Neural progenitor cell (in vitro differentiated cells): ENCODE measurements around the gene PRKCH.

Experiments used
- EZH2 ChIP-seq: fragments of 200-600 bp; sonication (generic); IDR thresholded peaks from 2 replicates; pipeline ENCODE4 v1.6.1; 2017; ENCODE audit warnings: antibody characterized with exemption, mild to moderate bottlenecking, moderate library complexity
- TF ChIP-seq, protein P1 (sequence below): fragments of 200-600 bp; sonication (generic); IDR thresholded peaks from 2 replicates; pipeline ENCODE4 v1.5.1; 2017; ENCODE audit warnings: antibody characterized with exemption, mild to moderate bottlenecking

DNA sequence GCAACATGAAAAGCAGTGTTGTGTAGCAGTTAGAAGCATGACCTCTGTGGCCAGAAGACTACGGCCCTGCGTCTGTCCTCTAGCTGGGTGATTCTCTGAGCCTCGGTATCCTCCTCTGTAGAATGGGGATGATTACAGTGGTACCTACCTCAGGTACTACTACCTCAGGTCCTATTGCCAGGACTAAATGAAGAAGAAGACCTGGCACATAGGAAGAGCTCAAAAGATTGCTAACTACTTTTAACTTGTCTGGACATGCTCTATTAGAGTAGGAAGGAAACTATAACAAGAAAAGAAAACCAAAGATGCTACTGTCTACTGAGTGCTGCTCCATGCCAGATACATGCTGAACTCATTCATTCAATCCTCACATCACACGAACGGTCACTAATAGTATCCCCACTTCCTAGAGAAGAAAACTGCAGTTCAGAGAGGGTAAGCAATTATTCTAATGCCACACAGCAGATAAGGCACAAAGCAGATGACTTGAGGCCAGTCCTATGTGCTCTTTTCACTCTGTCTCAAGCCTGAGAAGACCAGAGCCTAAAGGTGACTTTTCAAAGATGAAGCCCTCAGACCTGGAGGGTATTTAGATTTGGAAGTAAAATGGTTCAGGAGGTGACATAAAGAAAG is 265.8 kb downstream of the PRKCH start:
- no peak for TF ChIP-seq EZH2
- TF ChIP-seq, protein P1, sequence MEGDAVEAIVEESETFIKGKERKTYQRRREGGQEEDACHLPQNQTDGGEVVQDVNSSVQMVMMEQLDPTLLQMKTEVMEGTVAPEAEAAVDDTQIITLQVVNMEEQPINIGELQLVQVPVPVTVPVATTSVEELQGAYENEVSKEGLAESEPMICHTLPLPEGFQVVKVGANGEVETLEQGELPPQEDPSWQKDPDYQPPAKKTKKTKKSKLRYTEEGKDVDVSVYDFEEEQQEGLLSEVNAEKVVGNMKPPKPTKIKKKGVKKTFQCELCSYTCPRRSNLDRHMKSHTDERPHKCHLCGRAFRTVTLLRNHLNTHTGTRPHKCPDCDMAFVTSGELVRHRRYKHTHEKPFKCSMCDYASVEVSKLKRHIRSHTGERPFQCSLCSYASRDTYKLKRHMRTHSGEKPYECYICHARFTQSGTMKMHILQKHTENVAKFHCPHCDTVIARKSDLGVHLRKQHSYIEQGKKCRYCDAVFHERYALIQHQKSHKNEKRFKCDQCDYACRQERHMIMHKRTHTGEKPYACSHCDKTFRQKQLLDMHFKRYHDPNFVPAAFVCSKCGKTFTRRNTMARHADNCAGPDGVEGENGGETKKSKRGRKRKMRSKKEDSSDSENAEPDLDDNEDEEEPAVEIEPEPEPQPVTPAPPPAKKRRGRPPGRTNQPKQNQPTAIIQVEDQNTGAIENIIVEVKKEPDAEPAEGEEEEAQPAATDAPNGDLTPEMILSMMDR = no peak
